HEK293 (cell line): Measurements from ENCODE around the gene TAS2R16.

Experiments used
- CTCF ChIA-PET: fragments of 350-600 bp; formaldehyde crosslinking; extraction: SDS; loops from one replicate; lab custom pipeline; 2021; ENCODE audit warnings: antibody characterized with exemption; lab: Yijun Ruan, JAX
- POLR2A ChIA-PET: fragments of 300-600 bp; formaldehyde crosslinking; extraction: SDS; loops from one replicate; lab custom pipeline; 2020; ENCODE audit warnings: antibody characterized with exemption, inconsistent platforms; lab: Yijun Ruan, JAX
- H3K27ac ChIP-seq: fragments of 200-500 bp; sonication (Bioruptor generic); 2 replicates; pipeline ENCODE4 v1.5.1; 2014; ENCODE audit warnings: low read depth, low read length, control low read depth, inconsistent platforms; ENCODE audit errors: extremely low read depth
- H3K36me3 ChIP-seq, 2 experiments: fragments of 200-500 bp in 1 of 2; sonication (Bioruptor generic) in 1 of 2; 1 replicate in 1 of 2; 2 replicates in 1 of 2; pipeline ENCODE4 v1.5.1; 2014 to 2017; ENCODE audit warnings: inconsistent platforms in 2 of 2, low read length in 2 of 2; ENCODE audit not compliant: control insufficient read depth in 2 of 2, insufficient read depth in 1 of 2
- H3K4me1 ChIP-seq: fragments of 200-500 bp; sonication (Bioruptor generic); 2 replicates; pipeline ENCODE4 v1.5.1; 2014; ENCODE audit warnings: mild to moderate bottlenecking, low read length, inconsistent platforms; ENCODE audit not compliant: control insufficient read depth, insufficient read depth
- H3K4me3 ChIP-seq: 2 replicates; pipeline ENCODE4 v1.5.1; 2011; ENCODE audit warnings: low read depth, mild to moderate bottlenecking, control low read depth, low read length, moderate library complexity
- H3K9me3 ChIP-seq: fragments of 200-500 bp; sonication (Bioruptor generic); 2 replicates; pipeline ENCODE4 v1.5.1; 2014; ENCODE audit warnings: low read depth, low read length, inconsistent platforms; ENCODE audit not compliant: control insufficient read depth, insufficient read depth
- EGR2 ChIP-seq: fragments of 450-650 bp; formaldehyde crosslinking; IDR thresholded peaks from 2 replicates; pipeline ENCODE4 v1.5.1; 2016; ENCODE audit warnings: low read depth, missing biosample characterization, missing genetic modification characterization
- GFI1B ChIP-seq: fragments of 450-650 bp; formaldehyde crosslinking; IDR thresholded peaks from 2 replicates; pipeline ENCODE4 v1.5.1; 2016; ENCODE audit warnings: missing biosample characterization, missing genetic modification characterization
- GLI2 ChIP-seq: fragments of 450-650 bp; formaldehyde crosslinking; IDR thresholded peaks from 2 replicates; pipeline ENCODE4; 2017; ENCODE audit warnings: missing biosample characterization, missing genetic modification characterization, low read depth, borderline replicate concordance
- REPIN1 ChIP-seq: fragments of 450-650 bp; formaldehyde crosslinking; IDR thresholded peaks from 2 replicates; pipeline ENCODE4 v1.5.1; 2017; ENCODE audit warnings: missing biosample characterization, missing genetic modification characterization, low read depth
- SALL2 ChIP-seq: fragments of 450-650 bp; formaldehyde crosslinking; IDR thresholded peaks from 2 replicates; pipeline ENCODE4 v1.5.0; 2017; ENCODE audit warnings: missing biosample characterization, mild to moderate bottlenecking, missing genetic modification characterization, borderline replicate concordance
- SP3 ChIP-seq: fragments of 450-650 bp; formaldehyde crosslinking; IDR thresholded peaks from 2 replicates; pipeline ENCODE4 v1.5.1; 2016; ENCODE audit warnings: missing biosample characterization, missing genetic modification characterization
- SP7 ChIP-seq: fragments of 450-650 bp; formaldehyde crosslinking; IDR thresholded peaks from 2 replicates; pipeline ENCODE4 v1.5.1; 2016; ENCODE audit warnings: missing biosample characterization, missing genetic modification characterization
- YY1 ChIP-seq: fragments of 450-650 bp; formaldehyde crosslinking; IDR thresholded peaks from 2 replicates; pipeline ENCODE4 v1.5.1; 2018; ENCODE audit warnings: missing biosample characterization, missing genetic modification characterization
- ZNF133 ChIP-seq: fragments of 450-650 bp; formaldehyde crosslinking; IDR thresholded peaks from 2 replicates; pipeline ENCODE4 v1.5.1; 2016; ENCODE audit warnings: missing biosample characterization, missing genetic modification characterization
- ZNF16 ChIP-seq: fragments of 450-650 bp; formaldehyde crosslinking; IDR thresholded peaks from 2 replicates; pipeline ENCODE4 v1.5.1; 2016; ENCODE audit warnings: low read depth, missing biosample characterization, missing genetic modification characterization
- ZNF184 ChIP-seq: fragments of 450-650 bp; IDR thresholded peaks from 2 replicates; pipeline ENCODE4 v1.5.1; 2018; ENCODE audit warnings: missing biosample characterization, mild to moderate bottlenecking, missing genetic modification characterization
- ZNF19 ChIP-seq: fragments of 450-650 bp; formaldehyde crosslinking; IDR thresholded peaks from 2 replicates; pipeline ENCODE4; 2016; ENCODE audit warnings: missing biosample characterization, missing genetic modification characterization, low read depth
- ZNF2 ChIP-seq: fragments of 450-650 bp; formaldehyde crosslinking; IDR thresholded peaks from 2 replicates; pipeline ENCODE4 v1.5.1; 2016; ENCODE audit warnings: missing biosample characterization, missing genetic modification characterization
- ZNF211 ChIP-seq: fragments of 450-650 bp; formaldehyde crosslinking; IDR thresholded peaks from 2 replicates; pipeline ENCODE4 v1.5.1; 2016; ENCODE audit warnings: low read depth, missing biosample characterization, missing genetic modification characterization
- ZNF266 ChIP-seq: fragments of 450-650 bp; formaldehyde crosslinking; IDR thresholded peaks from 2 replicates; pipeline ENCODE4 v1.5.1; 2016; ENCODE audit warnings: missing biosample characterization, missing genetic modification characterization, low read depth
- ZNF274 ChIP-seq, 2 experiments: fragments of 200-500 bp in 1 of 2; fragments of 450-650 bp in 1 of 2; sonication (Bioruptor generic) in 1 of 2; formaldehyde crosslinking in 1 of 2; IDR thresholded peaks; 2 replicates each; pipeline versions ENCODE4 v1.5.1 to v1.6.1; 2014 to 2016; ENCODE audit warnings: borderline replicate concordance in 1 of 2, inconsistent platforms in 1 of 2, low read length in 1 of 2, missing biosample characterization in 1 of 2, missing genetic modification characterization in 1 of 2
- ZNF335 ChIP-seq: fragments of 450-650 bp; formaldehyde crosslinking; conservative IDR thresholded peaks from 2 replicates; pipeline ENCODE4 v1.5.1; 2016; ENCODE audit warnings: missing biosample characterization, missing genetic modification characterization
- ZNF404 ChIP-seq: fragments of 450-650 bp; formaldehyde crosslinking; IDR thresholded peaks from 2 replicates; pipeline ENCODE4 v1.5.1; 2017; ENCODE audit warnings: missing biosample characterization, missing genetic modification characterization
- ZNF48 ChIP-seq: fragments of 450-650 bp; formaldehyde crosslinking; IDR thresholded peaks from 2 replicates; pipeline ENCODE4 v1.5.1; 2016; ENCODE audit warnings: missing biosample characterization, missing genetic modification characterization
- ZNF549 ChIP-seq: fragments of 450-650 bp; IDR thresholded peaks from 2 replicates; pipeline ENCODE4 v1.5.1; 2018; ENCODE audit warnings: missing biosample characterization, missing genetic modification characterization, mild to moderate bottlenecking, inconsistent platforms, moderate library complexity
- ZNF596 ChIP-seq: fragments of 450-650 bp; IDR thresholded peaks from 2 replicates; pipeline ENCODE4 v1.5.0; 2018; ENCODE audit warnings: missing biosample characterization, mild to moderate bottlenecking, missing genetic modification characterization, moderate library complexity
- ZSCAN30 ChIP-seq: fragments of 450-650 bp; IDR thresholded peaks from 2 replicates; pipeline ENCODE4 v1.5.1; 2018; ENCODE audit warnings: missing biosample characterization, mild to moderate bottlenecking, missing genetic modification characterization, moderate library complexity
- TF ChIP-seq, protein P1 (sequence below): fragments of 450-650 bp; formaldehyde crosslinking; IDR thresholded peaks from 2 replicates; pipeline ENCODE4 v1.5.0; 2017; ENCODE audit warnings: missing biosample characterization, missing genetic modification characterization, borderline replicate concordance
- TF ChIP-seq, protein P2 (sequence below): fragments of 450-650 bp; formaldehyde crosslinking; IDR thresholded peaks from 2 replicates; pipeline ENCODE4 v1.5.1; 2017; ENCODE audit warnings: missing biosample characterization, missing genetic modification characterization
- TF ChIP-seq, protein P3 (sequence below): fragments of 450-650 bp; formaldehyde crosslinking; IDR thresholded peaks from 2 replicates; pipeline ENCODE4; 2016; ENCODE audit warnings: missing biosample characterization, missing genetic modification characterization
- TF ChIP-seq, protein P4 (sequence below): fragments of 450-650 bp; formaldehyde crosslinking; IDR thresholded peaks from 2 replicates; pipeline ENCODE4 v1.5.1; 2016; ENCODE audit warnings: missing biosample characterization, missing genetic modification characterization

Gene TAS2R16

DNA sequence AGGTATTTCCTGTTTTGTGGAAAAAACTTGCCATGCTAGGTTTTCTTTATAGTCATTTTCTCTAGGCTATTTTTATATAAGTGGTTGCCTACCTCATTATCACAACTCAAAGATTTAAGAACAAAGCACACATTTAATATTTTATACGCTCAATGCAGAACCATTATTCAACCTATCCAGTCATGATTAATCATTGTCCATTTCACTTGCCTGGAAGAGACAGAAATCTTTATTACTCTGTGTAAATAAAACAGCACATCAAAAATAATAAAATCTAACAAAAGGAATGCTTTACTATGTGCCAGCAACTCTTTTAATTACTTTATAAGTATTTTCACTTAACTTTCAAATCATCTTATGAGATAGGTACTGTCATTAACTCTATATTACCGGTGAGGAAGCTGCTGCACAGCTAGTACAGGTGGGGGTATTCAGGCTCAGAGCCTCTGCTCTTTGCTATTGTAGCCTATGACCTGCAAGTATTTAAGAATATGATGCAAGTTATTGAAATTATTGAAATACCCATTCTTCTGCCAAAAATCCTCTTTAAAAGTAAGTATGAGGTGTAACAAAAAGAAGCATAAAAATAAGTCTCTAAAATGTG is 16.4 kb upstream of the TAS2R16 start (continued):
- TF ChIP-seq ZNF266 (tag by site-specific recombination) (no peak), GFI1B (no peak), SALL2 (no peak), ZNF596 (no peak), EGR2 (tag by site-specific recombination) (no peak), ZNF16 (tag by site-specific recombination) (no peak)
- TF ChIP-seq, protein P1, sequence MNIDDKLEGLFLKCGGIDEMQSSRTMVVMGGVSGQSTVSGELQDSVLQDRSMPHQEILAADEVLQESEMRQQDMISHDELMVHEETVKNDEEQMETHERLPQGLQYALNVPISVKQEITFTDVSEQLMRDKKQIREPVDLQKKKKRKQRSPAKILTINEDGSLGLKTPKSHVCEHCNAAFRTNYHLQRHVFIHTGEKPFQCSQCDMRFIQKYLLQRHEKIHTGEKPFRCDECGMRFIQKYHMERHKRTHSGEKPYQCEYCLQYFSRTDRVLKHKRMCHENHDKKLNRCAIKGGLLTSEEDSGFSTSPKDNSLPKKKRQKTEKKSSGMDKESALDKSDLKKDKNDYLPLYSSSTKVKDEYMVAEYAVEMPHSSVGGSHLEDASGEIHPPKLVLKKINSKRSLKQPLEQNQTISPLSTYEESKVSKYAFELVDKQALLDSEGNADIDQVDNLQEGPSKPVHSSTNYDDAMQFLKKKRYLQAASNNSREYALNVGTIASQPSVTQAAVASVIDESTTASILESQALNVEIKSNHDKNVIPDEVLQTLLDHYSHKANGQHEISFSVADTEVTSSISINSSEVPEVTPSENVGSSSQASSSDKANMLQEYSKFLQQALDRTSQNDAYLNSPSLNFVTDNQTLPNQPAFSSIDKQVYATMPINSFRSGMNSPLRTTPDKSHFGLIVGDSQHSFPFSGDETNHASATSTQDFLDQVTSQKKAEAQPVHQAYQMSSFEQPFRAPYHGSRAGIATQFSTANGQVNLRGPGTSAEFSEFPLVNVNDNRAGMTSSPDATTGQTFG (tag by site-specific recombination): no peak

DNA sequence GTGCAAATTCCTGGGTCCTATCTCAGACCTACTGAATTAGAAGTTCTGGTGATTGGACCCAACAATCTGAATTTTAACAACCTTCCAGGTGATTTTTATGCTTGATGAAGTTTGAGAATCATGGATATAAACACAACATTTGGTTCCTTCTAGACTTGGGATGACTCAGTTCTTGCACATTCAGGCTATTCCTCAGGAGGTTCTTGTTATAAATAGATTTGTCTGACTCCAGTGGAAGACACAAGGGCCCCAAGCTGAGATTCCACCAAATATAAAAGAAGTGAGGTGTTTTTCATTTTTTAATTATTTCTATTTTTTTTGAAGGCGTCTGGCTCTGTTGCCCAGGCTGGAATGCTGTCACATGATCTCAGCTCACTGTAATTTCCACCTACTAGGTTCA is 9.4 kb upstream of the TAS2R16 start:
- no peak for TF ChIP-seq GLI2
- TF ChIP-seq, protein P2, sequence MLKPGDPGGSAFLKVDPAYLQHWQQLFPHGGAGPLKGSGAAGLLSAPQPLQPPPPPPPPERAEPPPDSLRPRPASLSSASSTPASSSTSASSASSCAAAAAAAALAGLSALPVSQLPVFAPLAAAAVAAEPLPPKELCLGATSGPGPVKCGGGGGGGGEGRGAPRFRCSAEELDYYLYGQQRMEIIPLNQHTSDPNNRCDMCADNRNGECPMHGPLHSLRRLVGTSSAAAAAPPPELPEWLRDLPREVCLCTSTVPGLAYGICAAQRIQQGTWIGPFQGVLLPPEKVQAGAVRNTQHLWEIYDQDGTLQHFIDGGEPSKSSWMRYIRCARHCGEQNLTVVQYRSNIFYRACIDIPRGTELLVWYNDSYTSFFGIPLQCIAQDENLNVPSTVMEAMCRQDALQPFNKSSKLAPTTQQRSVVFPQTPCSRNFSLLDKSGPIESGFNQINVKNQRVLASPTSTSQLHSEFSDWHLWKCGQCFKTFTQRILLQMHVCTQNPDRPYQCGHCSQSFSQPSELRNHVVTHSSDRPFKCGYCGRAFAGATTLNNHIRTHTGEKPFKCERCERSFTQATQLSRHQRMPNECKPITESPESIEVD: no peak
- TF ChIP-seq ZNF19 (tag by site-specific recombination): no peak
- no peak for TF ChIP-seq ZNF211 (tag by site-specific recombination)
- no peak for TF ChIP-seq SP7 (tag by site-specific recombination)
- TF ChIP-seq ZNF2 (tag by site-specific recombination): no peak
- no peak for TF ChIP-seq ZNF335 (tag by site-specific recombination)
- TF ChIP-seq ZNF274 (IDR thresholded peaks at IDR 0.05; ENCODE audit: low read length): no peak
- no peak for TF ChIP-seq ZNF274 (tag by site-specific recombination; IDR thresholded peaks at IDR 0.05; ENCODE audit: borderline replicate concordance)
- TF ChIP-seq, protein P3, sequence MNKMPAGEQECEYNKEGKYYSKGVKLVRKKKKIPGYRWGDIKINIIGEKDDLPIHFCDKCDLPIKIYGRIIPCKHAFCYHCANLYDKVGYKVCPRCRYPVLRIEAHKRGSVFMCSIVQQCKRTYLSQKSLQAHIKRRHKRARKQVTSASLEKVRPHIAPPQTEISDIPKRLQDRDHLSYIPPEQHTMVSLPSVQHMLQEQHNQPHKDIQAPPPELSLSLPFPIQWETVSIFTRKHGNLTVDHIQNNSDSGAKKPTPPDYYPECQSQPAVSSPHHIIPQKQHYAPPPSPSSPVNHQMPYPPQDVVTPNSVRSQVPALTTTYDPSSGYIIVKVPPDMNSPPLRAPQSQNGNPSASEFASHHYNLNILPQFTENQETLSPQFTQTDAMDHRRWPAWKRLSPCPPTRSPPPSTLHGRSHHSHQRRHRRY (tag by site-specific recombination): no peak
- no peak for TF ChIP-seq SP3
- no peak for TF ChIP-seq YY1
- no peak for TF ChIP-seq ZNF184 (tag by site-specific recombination)
- no peak for TF ChIP-seq ZNF48 (tag by site-specific recombination)
- TF ChIP-seq REPIN1 (tag by site-specific recombination): no peak
- TF ChIP-seq, protein P4, sequence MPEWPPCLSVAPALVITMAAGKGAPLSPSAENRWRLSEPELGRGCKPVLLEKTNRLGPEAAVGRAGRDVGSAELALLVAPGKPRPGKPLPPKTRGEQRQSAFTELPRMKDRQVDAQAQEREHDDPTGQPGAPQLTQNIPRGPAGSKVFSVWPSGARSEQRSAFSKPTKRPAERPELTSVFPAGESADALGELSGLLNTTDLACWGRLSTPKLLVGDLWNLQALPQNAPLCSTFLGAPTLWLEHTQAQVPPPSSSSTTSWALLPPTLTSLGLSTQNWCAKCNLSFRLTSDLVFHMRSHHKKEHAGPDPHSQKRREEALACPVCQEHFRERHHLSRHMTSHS (tag by site-specific recombination): no peak
- TF ChIP-seq ZNF16 (tag by site-specific recombination): no peak
- no peak for TF ChIP-seq ZSCAN30
- no peak for TF ChIP-seq ZNF133
- TF ChIP-seq ZNF549 (tag by site-specific recombination): no peak
- no peak for TF ChIP-seq ZNF404 (tag by site-specific recombination)
- no peak overlapping the region for H3K4me3 ChIP-seq
- POLR2A ChIA-PET: no interaction called here
- no peaks in the 10 kb centered on the region for H3K36me3 ChIP-seq
- H3K9me3 ChIP-seq: no peaks in the 10 kb centered on the region
- CTCF ChIA-PET: interaction anchor here (0.5 kb wide), 1 partner anchor 90 kb away, joined by 7 read pairs; no protein-coding TSS in a partner anchor
- no peaks in the 10 kb centered on the region for H3K4me1 ChIP-seq
- no peak overlapping the region for H3K27ac ChIP-seq
